Colonic mucosa (tissue), 4 donors: ENCODE measurements around the gene DDT. TPM values are rescaled to one million over a fixed set of nuclear protein-coding genes. Genes with fewer than 3 reads are reported as not detected.
"Not testable (repeated sequence)": the region's sequence is repeated elsewhere in the genome, so short reads cannot be mapped to it uniquely, and the experiment has no call there.

ENCODE experiments used
- DNase-seq: peaks from one replicate; pipeline ENCODE4 v3.0.0-alpha.2; 2020
- H3K27ac ChIP-seq: fragments of 200-600 bp; one replicate; pipeline ENCODE4 v1.8.0; 2021
- H3K27me3 ChIP-seq: fragments of 200-600 bp; one replicate; pipeline ENCODE4 v1.8.0; 2021
- H3K36me3 ChIP-seq: fragments of 200-600 bp; one replicate; pipeline ENCODE4 v1.8.0; 2021
- H3K4me1 ChIP-seq: fragments of 200-600 bp; one replicate; pipeline ENCODE4 v1.8.0; 2021; ENCODE audit warnings: mild to moderate bottlenecking
- H3K4me3 ChIP-seq: fragments of 200-600 bp; one replicate; pipeline ENCODE4 v1.8.0; 2021
- H3K9ac ChIP-seq, 2 donors: one replicate each; pipeline ENCODE4 v1.7.0; 2013; ENCODE audit warnings: control low read depth in 2 of 2, low read depth in 2 of 2, low read length in 2 of 2
- H3K9me3 ChIP-seq: fragments of 200-600 bp; one replicate; pipeline ENCODE4 v1.8.0; 2021
- intact Hi-C: fragments of 100-400 bp; cut with DNase I; formaldehyde crosslinking; loops from one replicate; pipeline ENCODE4 v1.14.1; 2022
- total RNA-seq, 2 donors: library from RNA; stranded (reverse); fragmentation: NEBNext Ultra II Directional in 1 of 2; extraction: Animal tissue kit (Norgen Biotek cat#: 25700) in 1 of 2; gene quantifications; one replicate each; pipeline ENCODE4 v1.2.1, GENCODE V29; 2021
- TF ChIP-seq, protein P1 (sequence below): fragments of 200-600 bp; IDR thresholded peaks from one replicate; pipeline ENCODE4 v1.8.0; 2022; ENCODE audit warnings: antibody characterized with exemption, mild to moderate bottlenecking
- donor health status: healthy.
- donor health status: DM: no; HTN: no; CAD: no.
- donor health status: DM: no; HTN: no; CAD: no.

The DDT gene
- total RNA-seq, 2 donors from 2014 or later: 291 to 328 TPM

DNA sequence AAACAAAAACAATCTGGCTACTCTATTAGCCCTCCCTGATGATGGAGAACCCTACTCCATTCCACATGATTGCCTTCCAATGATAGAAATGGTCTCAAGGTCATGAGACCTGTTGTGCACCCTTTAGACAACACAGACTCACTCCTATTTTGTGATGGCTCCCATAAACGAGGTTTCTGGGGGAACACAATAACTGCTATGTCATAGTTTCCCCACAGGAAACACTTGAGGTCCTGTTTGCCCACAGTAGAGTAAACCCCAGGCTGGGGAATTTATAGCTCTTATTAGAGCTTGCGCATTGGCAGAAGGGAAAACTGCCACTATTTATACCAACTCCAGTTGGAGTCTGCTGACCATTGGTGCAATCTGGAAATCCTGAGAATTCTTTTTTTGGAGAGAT lies 51.3 kb downstream of the DDT start:
- Histone ChIP-seq H3K4me3 (no peak overlapping the region), H3K9me3 (no peaks in the 10 kb centered on the region), H3K27me3 (no peaks in the 10 kb centered on the region), H3K36me3 (no peaks in the 10 kb centered on the region), H3K4me1 (no peaks in the 10 kb centered on the region), H3K9ac (no peak overlapping the region), H3K27ac (no peak overlapping the region)
- TF ChIP-seq, protein P1, sequence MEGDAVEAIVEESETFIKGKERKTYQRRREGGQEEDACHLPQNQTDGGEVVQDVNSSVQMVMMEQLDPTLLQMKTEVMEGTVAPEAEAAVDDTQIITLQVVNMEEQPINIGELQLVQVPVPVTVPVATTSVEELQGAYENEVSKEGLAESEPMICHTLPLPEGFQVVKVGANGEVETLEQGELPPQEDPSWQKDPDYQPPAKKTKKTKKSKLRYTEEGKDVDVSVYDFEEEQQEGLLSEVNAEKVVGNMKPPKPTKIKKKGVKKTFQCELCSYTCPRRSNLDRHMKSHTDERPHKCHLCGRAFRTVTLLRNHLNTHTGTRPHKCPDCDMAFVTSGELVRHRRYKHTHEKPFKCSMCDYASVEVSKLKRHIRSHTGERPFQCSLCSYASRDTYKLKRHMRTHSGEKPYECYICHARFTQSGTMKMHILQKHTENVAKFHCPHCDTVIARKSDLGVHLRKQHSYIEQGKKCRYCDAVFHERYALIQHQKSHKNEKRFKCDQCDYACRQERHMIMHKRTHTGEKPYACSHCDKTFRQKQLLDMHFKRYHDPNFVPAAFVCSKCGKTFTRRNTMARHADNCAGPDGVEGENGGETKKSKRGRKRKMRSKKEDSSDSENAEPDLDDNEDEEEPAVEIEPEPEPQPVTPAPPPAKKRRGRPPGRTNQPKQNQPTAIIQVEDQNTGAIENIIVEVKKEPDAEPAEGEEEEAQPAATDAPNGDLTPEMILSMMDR: no peak
- DNase-seq: no peak
- intact Hi-C loops: no loop called here

DNA sequence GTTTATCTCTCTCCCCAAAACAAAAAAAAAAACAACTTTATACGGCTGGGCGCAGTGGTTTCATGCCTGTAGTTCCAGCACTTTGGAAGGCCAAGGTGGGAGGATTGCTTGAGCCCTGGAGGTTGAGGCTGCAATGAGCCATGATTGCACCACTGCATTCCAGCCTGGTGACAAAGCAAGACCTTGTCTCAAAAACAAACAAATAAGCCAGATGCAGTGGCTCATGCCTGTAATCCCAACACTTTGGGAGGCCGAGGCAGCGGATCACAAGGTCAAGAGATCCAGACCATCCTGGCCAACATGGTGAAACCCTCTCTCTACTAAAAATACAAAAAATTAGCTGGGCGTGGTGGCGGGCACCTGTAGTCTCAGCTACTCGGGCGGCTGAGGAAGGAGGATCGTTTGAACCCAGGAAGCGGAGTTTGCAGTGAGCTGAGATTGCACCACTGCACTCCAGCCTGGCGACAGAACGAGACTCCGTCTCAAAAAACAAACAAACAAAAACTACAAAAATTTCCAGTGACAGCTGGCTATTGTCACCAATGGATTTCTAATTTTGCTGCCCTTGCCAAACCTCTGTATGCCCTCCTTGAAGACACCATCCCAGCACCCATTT lies 52.5 kb downstream of the DDT start:
- H3K4me1 ChIP-seq, H3K36me3 ChIP-seq, H3K9ac ChIP-seq, H3K27me3 ChIP-seq, H3K4me3 ChIP-seq, H3K27ac ChIP-seq, H3K9me3 ChIP-seq, DNase-seq, intact Hi-C loops: not testable (repeated sequence)

Other genes with a start within 250 kb of the DDT start
- gene ZNF70, start 223.3 kb downstream of the DDT start, total RNA-seq: 1 to 10 TPM; 2.8 to 3.5 TPM
- gene VPREB3, start 220.0 kb downstream of the DDT start, total RNA-seq: 1 to 10 TPM; 1.2 to 1.9 TPM
- not detected for gene C22orf15, start 211.5 kb downstream of the DDT start, total RNA-seq
- gene CHCHD10, start 206.5 kb downstream of the DDT start, total RNA-seq: 100 to 1,000 TPM; 420 to 719 TPM
- 1 to 10 TPM; 2.3 to 4.5 TPM for gene MMP11, start 201.6 kb downstream of the DDT start, total RNA-seq
- gene SMARCB1, start 187.5 kb downstream of the DDT start, total RNA-seq: 10 to 100 TPM; 77.8 to 96.0 TPM
- gene DERL3, start 135.4 kb downstream of the DDT start, total RNA-seq: 10 to 100 TPM in 1 of 2 donors, 1 to 10 TPM in 1; 9.1 to 20.2 TPM
- gene SLC2A11, start 116.6 kb downstream of the DDT start, total RNA-seq: 1 to 10 TPM; 8.3 to 9.6 TPM
- 100 to 1,000 TPM; 621 to 869 TPM for gene MIF, start 80.1 kb downstream of the DDT start, total RNA-seq
- gene GSTT2B, start 13.2 kb downstream of the DDT start, total RNA-seq: 1 to 10 TPM; 2.7 to 3.4 TPM
- 1 to 10 TPM; 3.0 to 4.7 TPM for gene DDTL, start 7.6 kb downstream of the DDT start, total RNA-seq
- not detected for gene GSTT2, start 5.7 kb upstream of the DDT start, total RNA-seq
- not detected for gene GSTT4, start 31.0 kb upstream of the DDT start, total RNA-seq
- 10 to 100 TPM; 46.3 to 85.2 TPM for gene CABIN1, start 36.9 kb upstream of the DDT start, total RNA-seq
- gene SUSD2, start 207.0 kb upstream of the DDT start, total RNA-seq: 1 to 10 TPM; 1.2 to 2.4 TPM